HG03066 (cell line): Measurements from ENCODE around the gene CAPN14.

ENCODE experiments used
- ATAC-seq: cut with Tn5 transposase; IDR thresholded peaks from one replicate; pipeline ENCODE4 v1.9.1; 2021; ENCODE audit warnings: low read depth; ENCODE audit not compliant: unreplicated experiment

Gene CAPN14

DNA sequence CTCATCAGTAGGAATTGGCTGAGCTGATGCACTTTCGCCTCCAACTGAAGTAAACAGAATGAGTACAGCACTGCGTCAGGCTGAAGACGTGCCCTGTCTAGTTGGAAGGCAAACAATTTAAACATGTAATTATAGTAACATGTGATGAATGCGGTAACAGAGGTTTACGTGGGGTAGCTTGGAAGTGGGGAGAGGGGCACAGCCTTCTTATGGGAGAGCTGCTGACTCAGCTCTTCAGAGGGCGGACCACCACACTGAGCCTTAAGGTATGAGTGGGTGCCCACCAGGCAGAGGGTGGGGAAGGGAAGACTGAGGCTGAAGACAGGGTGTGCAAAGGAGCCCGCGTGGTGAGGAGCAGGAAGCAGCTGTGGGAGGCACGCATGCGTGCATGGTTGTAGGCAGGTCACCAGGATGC, 10.4 kb upstream of the CAPN14 start:
- ATAC-seq, result no peak

DNA sequence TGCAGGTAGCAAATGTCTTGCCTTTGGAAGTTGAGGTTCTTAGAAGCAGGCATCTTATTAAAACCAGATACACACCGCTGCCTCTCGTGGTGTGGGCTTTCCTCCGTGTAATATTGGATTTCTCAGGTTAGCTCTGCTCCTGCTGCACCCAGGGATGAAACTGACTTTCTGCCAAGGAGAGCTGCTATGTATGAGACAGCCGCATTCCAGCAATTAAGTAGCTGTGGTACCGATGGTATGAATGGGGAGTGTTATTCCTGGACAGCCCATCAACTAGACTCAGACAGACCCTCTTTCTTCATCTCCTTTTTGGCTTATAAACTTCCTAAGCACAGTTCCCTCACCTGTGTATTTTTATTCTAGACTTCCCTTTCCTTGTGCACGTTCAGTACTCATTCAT, 9.8 kb upstream of the CAPN14 start:
- no peak for ATAC-seq

DNA sequence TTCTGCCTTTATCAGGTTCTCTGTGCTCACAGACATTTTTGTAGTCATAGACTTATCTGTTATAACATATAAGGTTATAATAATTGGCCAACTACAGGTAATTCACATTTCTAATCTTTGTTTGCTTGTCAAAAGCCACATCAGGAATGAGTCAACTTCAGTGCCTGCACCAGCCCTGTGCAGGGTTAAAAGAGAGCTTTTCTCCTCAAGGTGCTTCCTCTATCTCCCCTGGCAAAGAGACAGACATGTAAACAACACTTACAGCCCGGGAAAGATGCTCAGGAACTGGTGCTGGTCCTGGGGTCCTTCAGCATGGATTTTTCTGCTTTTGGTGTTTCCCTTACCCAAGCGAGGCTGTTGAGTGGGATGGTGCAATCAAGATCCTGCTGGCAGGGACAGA, 9.0 kb upstream of the CAPN14 start:
- ATAC-seq, result no peak

DNA sequence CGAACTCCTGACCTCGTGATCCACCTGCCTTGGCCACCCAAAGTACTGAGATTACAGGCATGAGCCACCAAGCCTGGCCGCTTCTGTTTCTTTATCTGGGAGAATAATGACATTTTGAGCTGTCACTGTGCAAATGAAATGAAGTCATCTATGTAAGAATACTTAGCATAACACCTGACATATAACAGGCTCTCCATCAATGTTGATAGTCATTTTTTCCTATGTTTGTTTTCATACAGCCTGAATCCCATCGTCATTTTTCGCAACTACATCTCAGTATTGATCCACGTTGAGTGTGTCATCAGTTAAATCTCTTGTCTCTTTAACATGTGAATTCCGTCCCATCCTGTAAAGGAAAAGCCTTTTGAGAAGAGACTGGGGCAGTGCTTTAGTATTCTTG, 6.4 kb upstream of the CAPN14 start:
- no peak for ATAC-seq

DNA sequence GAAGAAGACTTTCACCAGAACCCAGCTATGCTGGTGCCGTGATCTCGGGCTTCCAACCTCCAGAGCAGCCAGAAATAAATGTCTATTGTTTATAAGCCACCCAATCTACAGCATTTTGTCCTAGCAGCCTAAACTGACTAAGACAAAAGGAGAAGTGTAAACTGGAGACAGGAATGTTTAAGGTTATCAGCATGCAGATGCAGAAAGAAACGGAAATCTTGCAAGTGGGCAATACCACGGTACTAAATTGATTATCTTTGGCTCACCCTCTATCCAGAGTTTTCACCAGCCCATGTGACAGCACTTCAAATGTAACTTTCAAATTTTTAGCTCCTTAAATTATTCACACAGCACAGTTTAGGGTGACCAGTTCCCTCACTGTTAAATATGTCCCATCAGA, 5.7 kb upstream of the CAPN14 start:
- ATAC-seq, result no peak

DNA sequence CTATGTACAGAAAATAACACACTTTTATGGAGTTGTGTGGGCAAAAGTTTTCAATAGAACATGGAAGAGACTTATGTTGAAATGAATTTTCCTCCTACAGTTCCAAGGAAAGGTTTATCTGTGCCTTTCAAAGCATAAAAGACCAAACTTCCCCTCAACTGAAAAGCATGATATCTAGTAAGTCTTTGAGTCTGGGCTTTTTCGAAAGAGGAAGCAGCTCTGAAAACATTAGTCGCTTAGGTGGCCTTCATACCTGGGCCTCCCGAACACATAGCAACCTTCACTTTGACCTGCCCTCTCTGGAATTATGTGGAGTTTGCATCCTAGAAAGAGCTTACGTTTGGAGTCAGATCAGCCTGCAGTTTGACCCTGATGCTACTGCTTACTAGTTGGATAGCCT, 4.8 kb upstream of the CAPN14 start:
- no peak for ATAC-seq

DNA sequence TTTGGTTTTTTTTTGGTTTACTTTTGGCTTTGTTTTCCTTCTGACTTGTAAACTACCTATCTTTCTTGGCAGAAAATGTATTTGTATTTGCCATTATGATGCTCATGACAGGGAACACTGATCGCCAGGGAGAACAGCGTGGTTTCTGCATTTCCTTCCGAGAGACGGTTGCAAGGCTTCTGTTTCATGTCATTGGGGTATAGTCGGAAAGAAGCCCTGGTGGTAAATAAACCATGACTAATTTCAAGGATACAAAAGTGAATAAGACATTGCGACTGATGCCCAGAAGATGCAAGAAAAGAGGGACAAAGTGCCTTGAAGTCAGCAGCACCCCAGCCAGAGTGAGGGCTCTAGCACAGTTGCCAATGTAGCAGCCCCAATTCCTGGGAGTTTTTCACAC, 4.2 kb upstream of the CAPN14 start:
- ATAC-seq, result no peak

DNA sequence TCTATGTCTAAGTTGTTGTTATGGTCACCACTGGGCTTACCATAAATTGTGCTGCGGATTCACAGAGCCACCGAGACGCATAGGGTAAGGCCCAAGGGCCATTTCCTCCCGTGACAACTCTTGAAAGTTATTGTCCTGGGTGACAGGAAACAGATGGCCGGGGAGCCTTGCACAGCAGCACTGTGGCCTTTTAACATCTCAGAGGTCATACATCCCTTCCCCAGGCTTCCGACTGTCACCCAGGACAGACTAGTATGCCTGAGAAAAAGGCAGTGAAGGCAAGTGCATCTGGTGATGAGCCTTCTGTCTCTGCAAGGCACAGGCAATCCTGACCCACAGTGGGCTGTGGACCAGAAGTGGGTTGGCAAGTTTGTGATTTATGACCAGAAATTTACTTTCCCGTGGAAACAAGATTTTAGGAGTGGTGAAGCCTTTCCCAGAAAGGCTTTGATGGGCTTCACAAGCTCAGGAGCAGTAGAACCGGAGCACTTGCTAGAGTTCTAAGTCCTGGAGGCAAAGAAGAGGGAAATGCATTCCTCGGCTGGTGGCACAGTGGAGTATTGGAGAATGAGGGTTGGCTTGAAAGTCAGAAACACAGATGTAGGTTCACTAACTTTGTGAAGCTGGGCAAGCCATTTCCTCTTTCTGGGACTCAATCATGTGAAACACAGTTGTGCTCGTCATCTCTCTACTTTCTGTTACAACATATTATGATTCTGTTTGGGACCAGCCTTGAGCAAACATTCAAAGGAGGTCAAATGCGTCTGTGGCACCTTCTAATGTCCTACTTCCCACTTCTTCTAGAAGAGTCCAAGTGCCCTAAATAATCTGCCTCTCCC, 2.0 kb upstream of the CAPN14 start:
- ATAC-seq, result peak; percentile 70

DNA sequence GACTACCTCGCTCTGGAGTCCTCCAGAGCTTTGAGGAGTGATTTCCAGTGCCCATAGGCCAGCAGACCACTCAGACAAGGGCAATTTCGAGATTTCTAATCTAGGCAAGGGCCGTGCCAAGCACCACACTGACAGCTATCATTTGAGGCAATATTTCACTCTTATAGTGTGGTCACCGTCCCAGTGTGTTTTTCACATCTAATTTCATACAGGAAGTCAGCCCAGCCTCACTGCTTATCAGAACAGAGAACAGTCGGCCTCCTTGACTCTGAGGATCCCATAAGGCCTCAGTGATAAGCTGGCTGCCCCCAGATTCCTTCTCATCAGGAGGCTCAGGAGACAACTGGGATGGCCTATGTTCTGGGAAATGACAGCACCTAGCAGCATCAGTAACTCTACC, 581 bp downstream of the CAPN14 start:
- peak; percentile 48 for ATAC-seq

DNA sequence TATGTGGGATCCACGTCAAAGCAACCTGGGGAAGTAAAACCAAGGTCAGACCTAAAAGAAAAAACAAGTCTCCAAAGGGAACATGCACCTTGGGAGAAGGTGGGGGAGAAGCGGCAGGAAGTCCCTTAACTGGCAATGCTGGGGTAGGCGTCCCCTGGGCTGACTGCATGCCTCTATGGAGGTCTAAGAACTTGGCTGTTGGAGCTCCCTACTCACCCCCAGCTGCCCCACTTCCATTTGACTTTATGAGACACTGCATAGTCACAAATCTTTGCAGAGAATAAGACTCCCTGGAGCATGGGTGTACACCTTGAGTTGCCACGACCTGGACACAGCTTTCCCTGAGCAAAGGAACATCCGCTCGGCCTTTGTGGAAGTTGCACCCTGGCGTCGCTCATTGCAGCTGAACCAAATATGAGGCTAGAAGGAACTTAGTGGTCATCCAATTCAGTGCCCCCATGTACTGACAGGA, 2.8 kb downstream of the CAPN14 start:
- ATAC-seq, result no peak

DNA sequence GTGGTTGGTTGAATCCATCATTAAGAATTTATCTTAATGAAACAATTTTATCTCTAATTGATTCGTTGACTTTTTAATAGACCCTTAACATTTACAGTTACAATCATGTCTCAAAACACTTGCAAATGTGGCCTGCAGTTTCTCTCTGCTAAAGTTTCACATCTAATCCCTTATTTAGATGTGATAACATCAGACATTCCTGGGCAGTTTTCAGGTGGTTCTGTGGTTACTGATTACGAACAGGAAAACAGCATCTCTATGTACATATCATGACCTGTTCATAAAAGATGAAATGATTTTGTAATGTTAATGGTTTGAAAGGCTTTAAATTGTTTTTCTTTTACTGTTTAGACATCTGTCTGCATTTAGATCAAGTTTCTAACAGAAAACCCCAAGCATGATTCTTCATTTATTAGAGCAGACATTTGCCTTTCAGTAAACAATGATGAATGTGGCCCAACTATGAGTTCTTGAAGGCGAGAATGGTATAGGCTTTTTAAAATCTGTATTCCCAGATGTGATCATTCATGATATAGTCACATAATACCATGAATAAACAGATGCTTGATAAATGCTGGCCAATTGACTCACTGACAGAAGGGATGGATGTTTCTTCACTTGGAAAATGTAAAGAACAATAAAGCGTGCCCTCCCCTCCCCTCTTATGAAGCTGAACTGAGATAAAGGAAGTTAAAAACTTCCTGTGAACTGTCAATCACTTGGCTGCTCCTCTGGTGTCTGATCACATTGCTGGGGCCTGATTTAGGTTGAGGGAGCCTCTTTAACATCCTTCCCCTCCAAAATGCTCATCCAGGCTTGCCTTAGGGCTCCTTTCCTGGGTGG, 3.5 kb downstream of the CAPN14 start:
- no peak for ATAC-seq

DNA sequence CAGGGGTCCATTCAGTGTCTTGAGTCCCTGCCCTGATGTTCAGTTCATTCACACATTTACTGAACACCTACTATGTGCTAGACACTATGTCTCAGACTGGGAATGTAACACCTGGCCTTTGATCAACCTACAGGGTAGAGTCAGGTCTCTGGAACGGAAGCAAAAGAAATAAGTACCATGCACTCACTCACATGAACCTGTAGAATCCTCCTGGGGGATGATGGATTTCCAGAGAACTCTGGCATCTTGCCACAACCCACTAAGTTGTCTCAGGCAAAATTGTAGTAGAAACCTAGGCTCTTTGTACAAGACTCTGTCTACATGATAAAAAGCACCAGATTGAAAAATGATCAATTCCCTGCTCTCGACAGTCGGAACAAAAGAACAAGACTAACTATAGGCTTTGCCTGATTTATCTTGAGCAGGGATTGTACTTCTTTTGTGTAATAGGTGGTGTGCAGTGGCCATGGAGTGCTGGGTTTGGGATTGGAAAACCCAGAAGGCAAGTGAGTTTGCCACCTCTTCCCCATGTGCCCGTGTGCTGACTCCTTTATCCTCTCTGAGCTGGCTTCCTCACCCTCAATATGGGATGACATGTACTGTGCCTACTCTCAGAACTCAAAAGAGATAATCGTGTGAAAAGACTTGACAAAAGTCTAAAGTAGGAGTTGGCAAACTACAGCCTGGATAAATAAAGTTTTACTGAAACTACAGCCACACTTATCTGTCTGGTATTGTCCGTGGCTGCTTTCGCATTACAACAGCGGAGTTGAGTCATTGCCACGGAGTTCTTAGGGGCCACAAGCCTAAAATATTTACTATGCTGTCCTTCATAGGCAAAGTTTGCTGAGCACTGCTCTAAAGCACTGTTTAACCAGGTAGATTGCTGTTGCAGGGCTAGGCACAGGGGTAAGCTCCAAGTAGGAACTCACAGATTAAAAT, 4.4 kb downstream of the CAPN14 start:
- ATAC-seq, result no peak

DNA sequence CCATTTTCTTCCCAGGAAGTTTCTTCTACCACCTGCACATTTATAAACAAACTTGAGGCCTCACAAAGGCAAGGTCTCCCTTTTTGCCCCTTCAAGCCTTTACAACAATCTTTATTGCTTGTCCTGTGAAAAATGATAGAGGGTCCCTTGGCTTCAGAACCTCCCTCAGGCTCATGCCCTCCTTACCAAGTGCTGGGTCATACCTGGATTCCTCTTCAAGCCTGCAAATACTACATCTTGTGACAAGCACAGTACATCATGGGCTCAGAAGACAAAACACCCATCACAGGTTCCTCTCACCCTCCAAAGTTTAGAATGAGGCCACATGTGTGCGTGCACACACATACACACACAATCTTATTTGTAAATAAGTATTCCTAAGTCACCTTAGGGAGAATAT, 9.1 kb downstream of the CAPN14 start:
- no peak for ATAC-seq

DNA sequence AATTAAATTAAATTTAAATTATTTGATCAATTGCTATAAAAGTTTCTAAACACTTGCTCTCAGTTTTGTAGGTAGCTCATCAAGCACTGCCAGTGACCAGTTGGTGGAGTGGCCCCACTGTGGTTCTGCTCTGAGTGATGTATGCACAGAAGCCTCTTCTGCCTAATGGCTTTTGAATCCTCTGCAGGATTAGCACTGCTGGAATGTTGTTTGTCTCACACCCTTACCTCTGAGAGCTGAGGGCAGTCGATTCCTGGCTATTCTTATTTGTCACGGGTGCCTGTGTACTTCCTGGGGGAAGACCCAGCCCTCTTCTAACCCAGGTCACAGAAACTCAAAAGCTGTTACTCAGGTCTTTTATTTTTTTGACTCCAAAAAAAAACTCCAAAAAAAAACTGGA, 9.5 kb downstream of the CAPN14 start:
- ATAC-seq, result no peak

DNA sequence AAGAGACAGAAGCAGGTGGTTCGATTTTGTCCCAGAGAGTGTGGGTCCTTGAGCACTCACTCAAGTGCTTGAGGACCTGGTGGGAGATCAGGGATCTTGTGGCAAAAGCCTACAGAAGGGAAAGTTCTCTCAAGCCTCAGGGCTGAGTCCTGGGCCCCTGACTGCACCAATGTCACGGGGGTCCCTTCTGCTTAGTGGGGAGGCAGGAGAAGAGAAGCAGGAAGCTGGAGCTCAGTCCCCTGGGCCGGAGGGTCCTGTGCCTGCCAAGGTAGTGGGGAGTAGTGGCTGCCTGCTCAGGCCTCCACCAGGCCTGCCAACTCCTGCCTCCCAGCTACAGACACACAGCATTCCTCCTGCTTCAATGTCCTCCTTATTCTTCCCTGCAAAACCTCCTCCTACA, 11.7 kb downstream of the CAPN14 start:
- no peak for ATAC-seq

DNA sequence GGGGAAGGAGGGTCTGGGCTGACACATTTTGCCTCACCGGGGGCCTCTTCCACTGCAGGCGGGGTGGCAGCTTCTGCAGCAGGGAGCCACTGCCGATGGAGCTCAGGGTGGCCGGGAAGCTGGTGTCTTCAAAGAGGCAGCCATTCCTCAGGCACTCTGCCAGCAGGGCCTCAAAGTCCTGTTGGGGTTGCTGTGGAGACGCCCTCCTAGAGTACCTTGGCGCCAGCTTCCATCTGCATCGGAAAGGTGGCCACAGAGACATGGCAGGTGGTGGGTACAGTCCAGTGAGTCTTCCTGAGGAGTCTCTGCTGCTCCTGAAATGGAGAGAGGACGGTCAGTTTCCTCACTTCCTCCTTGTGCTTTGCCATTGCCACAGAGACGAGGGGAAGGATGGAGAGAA, 12.1 kb downstream of the CAPN14 start:
- ATAC-seq, result no peak

DNA sequence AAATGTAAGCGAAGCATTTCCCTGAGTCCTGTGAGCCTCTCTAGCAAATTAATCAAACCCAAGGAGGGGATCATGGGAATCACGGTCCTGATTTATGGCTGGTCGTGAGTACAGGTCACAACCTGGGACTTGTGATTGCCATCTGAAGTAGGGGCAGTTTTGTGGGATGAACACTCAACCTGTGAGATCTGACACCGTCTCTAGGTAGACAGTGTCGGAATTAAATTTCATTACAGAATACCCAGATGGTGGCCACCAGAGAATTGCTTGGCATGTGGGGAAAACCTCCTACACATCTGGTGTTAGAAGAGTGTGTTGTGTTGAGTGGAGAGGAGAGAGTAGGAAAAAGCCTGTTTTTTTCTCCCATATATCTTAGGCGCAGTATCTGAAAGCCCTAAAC, 12.5 kb downstream of the CAPN14 start:
- no peak for ATAC-seq

DNA sequence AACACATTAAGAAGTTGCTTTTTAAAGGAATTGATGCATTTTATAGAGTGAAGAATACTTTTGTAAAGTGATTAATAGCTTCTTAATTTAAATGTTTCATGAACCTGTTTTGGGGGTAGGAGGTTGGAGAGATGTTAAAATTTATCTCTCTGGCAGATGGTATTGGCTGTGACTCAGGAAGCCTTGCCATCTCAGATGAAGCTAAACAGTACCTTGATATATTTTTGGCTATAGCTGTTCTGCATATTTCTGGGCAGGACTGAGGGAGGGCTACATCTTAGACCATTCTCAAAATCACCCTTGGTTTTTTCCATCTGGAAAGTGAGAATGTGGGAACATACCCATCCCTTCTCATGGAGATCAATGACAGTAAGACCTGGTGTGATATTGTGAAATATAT, 13.4 kb downstream of the CAPN14 start:
- ATAC-seq, result no peak

DNA sequence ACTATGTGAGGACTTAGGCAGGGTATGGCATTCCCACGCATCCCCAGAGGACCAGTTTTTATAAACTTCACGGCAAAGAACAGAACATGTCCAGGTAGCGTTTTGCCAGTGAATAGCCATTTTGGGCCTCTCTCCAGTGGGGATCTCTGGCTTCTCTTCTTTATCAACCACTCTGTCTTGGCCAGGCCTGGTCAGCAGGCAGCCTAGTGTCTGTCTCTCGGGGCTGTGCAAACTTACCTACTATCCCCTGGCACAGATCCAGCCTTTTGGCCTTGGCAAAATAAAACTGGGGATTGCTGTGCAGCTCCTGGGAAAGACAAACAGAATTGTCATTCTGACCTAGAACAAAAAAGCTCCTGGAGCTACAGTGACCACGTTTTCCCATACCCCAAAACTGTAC, 14.5 kb downstream of the CAPN14 start:
- ATAC-seq, result no peak

DNA sequence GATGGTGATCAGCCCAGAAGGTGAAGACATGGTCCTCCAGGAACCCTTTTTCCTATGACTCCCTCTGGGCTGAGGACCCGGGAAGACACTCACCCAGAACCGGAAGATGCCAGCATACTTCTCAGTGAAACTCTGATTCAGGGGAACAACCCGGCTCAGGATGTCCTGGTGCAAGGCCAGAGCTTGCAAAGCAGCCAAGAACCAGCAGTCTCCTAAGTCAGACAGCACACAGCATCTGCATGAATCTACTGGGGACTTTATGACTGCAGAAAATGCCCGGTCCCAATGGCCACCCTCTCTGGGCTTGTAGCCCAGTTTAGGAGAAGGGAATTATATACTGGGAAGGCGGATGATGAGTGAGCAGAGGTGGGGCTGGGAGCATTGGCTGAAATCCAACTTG, 15.3 kb downstream of the CAPN14 start:
- ATAC-seq, result no peak

DNA sequence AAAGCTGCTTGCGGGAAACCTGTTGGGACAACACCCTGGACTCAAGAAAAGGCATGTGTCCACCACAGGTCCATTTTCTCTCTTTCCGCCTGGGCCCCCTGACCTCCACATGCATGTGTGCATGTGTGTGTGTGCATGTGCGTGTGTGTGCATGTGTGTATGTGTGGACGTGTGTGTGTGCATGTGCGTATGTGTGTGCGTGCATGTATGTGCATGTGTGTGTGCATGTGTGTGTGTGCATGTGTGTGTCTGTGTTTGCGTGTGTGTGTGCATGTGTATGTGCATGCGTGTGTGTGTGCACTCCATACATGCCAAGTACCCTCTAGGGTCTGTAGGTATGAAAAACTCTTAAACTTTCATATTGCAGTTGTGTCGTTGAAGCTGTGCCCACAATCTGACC, 16.3 kb downstream of the CAPN14 start:
- ATAC-seq, result no peak
